Endothelial cell of coronary artery (primary cell): ENCODE measurements around the gene TXN2. TPM values are rescaled to one million over a fixed set of nuclear protein-coding genes. Genes with fewer than 3 reads are reported as not detected.

Experiments used
- total RNA-seq: library from RNA; depleted of rRNA; stranded (reverse); fragments of >200 nt; gene quantifications from 2 replicates; pipeline ENCODE4 v1.2.3, GENCODE V29; 2014

TXN2 gene, protein sequence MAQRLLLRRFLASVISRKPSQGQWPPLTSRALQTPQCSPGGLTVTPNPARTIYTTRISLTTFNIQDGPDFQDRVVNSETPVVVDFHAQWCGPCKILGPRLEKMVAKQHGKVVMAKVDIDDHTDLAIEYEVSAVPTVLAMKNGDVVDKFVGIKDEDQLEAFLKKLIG
- 23.8 and 27.0 TPM in 2 replicates for total RNA-seq

DNA sequence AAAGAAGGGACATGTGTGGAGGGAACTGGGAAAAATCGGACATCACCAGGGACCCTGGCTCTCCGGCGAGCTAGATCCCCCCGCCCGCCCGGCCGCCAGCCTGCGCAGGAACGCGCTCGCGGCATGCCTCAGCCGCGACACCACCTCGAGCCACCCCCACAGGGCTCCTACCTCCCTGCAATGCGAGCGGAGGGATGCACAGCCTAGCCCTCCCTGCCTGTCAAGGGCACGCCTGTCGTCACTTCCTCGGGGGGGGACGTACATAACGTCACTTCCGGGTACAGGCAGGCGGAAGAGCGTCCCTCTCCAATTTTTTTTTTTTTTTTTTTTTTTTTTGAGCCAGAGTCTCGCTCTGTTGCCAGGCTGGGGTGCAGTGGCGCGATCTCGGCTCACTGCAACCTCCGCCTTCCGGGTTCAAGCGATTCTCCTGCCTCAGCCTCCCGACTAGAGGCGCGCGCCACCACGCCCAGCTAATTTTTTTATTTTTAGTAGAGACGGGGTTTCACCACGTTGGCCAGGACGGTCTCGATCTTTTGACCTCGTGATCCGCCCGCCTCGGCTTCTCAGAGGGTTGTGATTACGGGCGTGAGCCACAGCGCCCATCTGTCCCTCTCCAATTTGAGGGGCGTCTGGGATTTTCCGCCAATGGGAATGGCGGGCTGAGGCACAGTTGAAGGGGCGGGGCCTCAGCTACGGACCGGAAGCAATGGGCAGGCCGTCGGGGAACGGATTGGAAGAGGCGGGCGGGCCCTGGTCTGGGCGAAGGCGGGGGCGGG is at the start of gene TXN2:
TXN2 (minus strand) TSS at position 248 of the 776 bp plus-strand sequence. CDS start 803 bp downstream, outside the sequence.

DNA sequence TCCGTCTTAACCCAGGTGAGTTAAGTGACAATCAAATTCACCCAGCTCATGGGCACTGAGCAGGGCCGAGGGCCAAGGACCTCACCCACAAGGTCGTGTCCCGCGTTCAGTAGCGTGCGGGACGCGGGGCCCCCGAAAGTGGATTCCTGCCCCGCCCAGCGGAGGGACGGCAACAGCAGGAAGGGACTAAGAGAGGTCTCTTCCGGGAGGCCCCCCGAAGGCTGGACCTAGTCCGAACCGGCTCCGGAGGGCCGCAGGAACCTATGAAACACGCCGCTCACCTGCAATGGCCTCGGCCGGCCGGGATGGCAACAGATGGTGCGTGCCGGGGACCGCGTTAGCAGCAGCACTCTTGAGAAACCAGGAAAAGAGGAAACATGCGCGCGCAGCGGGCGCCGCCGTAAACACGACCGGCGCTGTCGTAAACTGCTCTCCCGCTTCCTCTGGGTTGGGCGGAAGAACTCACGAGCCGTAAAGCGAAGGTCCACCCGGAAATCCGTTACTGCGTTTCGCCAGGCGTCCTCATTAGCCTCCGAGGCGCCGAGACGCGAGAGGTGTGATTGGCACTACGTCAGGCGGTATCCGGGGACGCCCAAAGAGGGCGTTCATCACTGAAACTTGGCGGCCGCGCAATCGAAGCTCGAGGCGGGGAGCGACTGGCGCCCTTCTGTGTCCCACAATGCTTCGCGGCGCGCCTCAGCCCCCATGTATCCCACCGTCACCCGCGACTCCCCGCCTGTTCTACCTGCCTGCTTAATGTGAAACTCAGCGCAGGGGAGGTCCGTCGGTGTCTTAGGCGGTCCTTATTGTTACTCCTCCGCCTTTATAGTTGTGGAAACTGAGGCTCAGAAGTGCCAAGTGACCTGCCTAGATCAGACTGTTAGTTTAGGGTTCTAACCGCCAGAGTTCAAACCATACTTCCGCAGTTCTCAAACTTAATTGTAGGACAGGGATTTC is 47.6 kb upstream of the TXN2 start, which contains the start of gene EIF3D:
EIF3D (minus strand) TSS at position 372 of the 957 bp plus-strand sequence. CDS start 3,045 bp downstream, outside the sequence.

DNA sequence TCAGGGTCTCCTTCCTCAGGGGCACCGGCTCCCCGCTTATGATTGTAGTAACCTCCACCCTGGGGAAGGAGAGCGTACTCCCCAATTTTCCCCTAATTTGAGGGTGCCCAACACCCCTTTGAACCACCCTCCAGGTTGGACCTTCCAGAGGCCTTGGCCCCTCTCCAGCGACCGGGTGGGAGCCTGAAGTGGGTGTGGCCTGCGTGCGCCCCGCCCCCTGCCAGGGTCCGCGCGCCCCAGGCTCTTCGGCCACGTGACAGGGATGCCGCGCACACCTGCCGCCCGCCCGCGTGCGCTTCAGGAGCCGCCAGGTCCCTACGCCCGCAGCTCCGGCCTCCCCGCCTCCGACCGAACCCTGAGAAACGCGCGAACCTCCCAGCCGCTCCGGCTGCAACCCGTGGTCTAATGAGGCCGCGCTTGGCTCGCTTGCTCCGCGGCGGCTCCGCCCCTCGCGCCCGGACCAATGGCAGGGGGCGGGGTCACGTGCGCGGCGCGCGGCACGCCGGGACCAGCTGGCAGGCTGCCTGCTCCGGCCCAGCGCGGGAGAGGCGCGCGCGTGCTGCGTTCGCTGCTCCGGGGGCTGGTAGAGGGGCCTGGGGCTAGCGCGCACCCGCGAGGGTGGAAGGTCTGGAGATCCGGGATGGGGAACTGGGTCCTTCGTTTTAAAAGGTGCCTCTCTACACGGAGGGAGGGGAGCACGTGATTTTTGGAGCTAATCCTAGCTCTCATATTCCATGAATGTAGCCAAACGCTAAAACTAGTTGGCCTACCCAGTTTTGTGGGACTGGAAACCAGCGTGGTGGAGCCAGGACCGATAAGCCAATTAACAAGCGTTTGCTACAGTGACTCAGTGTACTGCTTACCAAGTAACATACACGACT is 25.4 kb upstream of the TXN2 start, which contains the start of gene FOXRED2:
FOXRED2 (minus strand) TSS at position 404 of the 881 bp plus-strand sequence. CDS start 618 bp downstream, outside the sequence.

Other genes with a start within 250 kb of the TXN2 start
- 45.3 and 46.3 TPM in 2 replicates for gene APOL2, start 242.1 kb downstream of the TXN2 start, total RNA-seq
- gene APOL1, start 228.5 kb downstream of the TXN2 start, total RNA-seq, result 12.7 and 38.8 TPM in 2 replicates
- 1,585 and 2,333 TPM in 2 replicates for gene MYH9, start 93.7 kb downstream of the TXN2 start, total RNA-seq
- 2.9 and 3.7 TPM in 2 replicates for gene FOXRED2, start 25.4 kb upstream of the TXN2 start, total RNA-seq
- gene EIF3D, start 47.5 kb upstream of the TXN2 start, total RNA-seq, result 466 and 493 TPM in 2 replicates
- gene CACNG2, start 222.1 kb upstream of the TXN2 start, total RNA-seq, result not detected in 2 replicates